H1 (cell line): ENCODE data around the gene SBNO2. TPM values are rescaled to one million over a fixed set of nuclear protein-coding genes. Genes with fewer than 3 reads are reported as not detected.

ENCODE experiments used
- CTCF ChIA-PET: fragments of 300-600 bp; sonication (Branson Sonifier 250); formaldehyde crosslinking; loops from one replicate; lab custom pipeline; 2021; ENCODE audit not compliant: partially characterized antibody; lab: Charles Lee
- POLR2A ChIA-PET: fragments of 300-600 bp; sonication (Branson Sonifier 250); formaldehyde crosslinking; loops from one replicate; lab custom pipeline; 2021; ENCODE audit warnings: inconsistent platforms; ENCODE audit not compliant: partially characterized antibody; lab: Charles Lee
- DNase-seq, 2 experiments: peaks; one replicate each; pipeline versions ENCODE4 v3.0.0 to v3.0.0-alpha.2; 2010 to 2022; ENCODE audit warnings: low spot score in 2 of 2, low read depth in 1 of 2, mixed read lengths in 1 of 2
- FAIRE-seq: peaks from 2 replicates; lab custom pipeline; 2011; peaks lifted over from hg19 to GRCh38; lab: Jason Lieb, UNC
- H2AFZ ChIP-seq: 2 replicates; pipeline ENCODE4 v1.8.1; 2012; ENCODE audit warnings: low read length, inconsistent platforms
- H2AK5ac ChIP-seq: 2 replicates; pipeline ENCODE4 v1.6.1; 2013; ENCODE audit warnings: low read depth, low read length
- H2BK120ac ChIP-seq: replicated peaks from 2 replicates; pipeline ENCODE3; 2013; ENCODE audit warnings: low read depth, low read length, inconsistent platforms
- H2BK12ac ChIP-seq: 2 replicates; pipeline ENCODE4 v1.6.1; 2013; ENCODE audit warnings: low read depth, low read length
- H2BK15ac ChIP-seq: 2 replicates; pipeline ENCODE4 v1.6.1; 2013; ENCODE audit warnings: low read length
- H2BK20ac ChIP-seq: 2 replicates; pipeline ENCODE4 v1.6.1; 2013; ENCODE audit warnings: low read length
- H2BK5ac ChIP-seq: 2 replicates; pipeline ENCODE4 v1.6.1; 2013; ENCODE audit warnings: low read depth, low read length
- H3K14ac ChIP-seq: 2 replicates; pipeline ENCODE4 v1.6.1; 2013; ENCODE audit warnings: inconsistent platforms; ENCODE audit not compliant: insufficient read length
- H3K18ac ChIP-seq: 2 replicates; pipeline ENCODE4 v1.6.1; 2013; ENCODE audit warnings: low read length; ENCODE audit errors: extremely low read depth
- H3K23ac ChIP-seq: 2 replicates; pipeline ENCODE4 v1.6.1; 2013; ENCODE audit warnings: inconsistent platforms; ENCODE audit not compliant: insufficient read length
- H3K23me2 ChIP-seq: 2 replicates; pipeline ENCODE4 v1.6.1; 2013; ENCODE audit warnings: low read depth, low read length
- H3K27ac ChIP-seq: 2 replicates; pipeline ENCODE4 v1.6.1; 2011; ENCODE audit warnings: low read depth, low read length, inconsistent platforms
- H3K27me3 ChIP-seq, 4 experiments: replicated peaks in 1 of 4; 1 replicate in 1 of 4; 2 replicates in 3 of 4; pipeline versions ENCODE4 v1.6.1 to v1.8.1; 2011 to 2013; ENCODE audit warnings: low read length in 3 of 4, mild to moderate bottlenecking in 3 of 4, inconsistent platforms in 2 of 4, mixed read lengths in 2 of 4, moderate library complexity in 1 of 4; ENCODE audit not compliant: control insufficient read depth in 3 of 4, insufficient read depth in 3 of 4; ENCODE audit errors: extremely low read depth in 1 of 4
- H3K36me3 ChIP-seq, 4 experiments: 2 replicates each; pipeline versions ENCODE4 v1.6.1 to v1.8.1; 2011 to 2013; ENCODE audit warnings: mild to moderate bottlenecking in 4 of 4, low read length in 3 of 4, moderate library complexity in 2 of 4, control low read depth in 1 of 4, inconsistent platforms in 1 of 4; ENCODE audit not compliant: insufficient read depth in 4 of 4, control insufficient read depth in 2 of 4
- H3K4ac ChIP-seq: replicated peaks from 2 replicates; pipeline ENCODE3; 2013; ENCODE audit warnings: low read length, low read depth, mixed read lengths, inconsistent platforms; ENCODE audit not compliant: insufficient read length
- H3K4me1 ChIP-seq, 4 experiments: replicated peaks in 1 of 4; 1 replicate in 1 of 4; 2 replicates in 3 of 4; pipeline versions ENCODE4 v1.6.1 to v1.8.1; 2011 to 2013; ENCODE audit warnings: low read length in 3 of 4, inconsistent platforms in 2 of 4, mixed read lengths in 1 of 4; ENCODE audit not compliant: insufficient read depth in 4 of 4, control insufficient read depth in 3 of 4
- H3K4me2 ChIP-seq, 2 experiments: 2 replicates each; pipeline versions ENCODE4 v1.6.1 to v1.8.1; 2011 to 2013; ENCODE audit warnings: low read depth in 2 of 2, low read length in 2 of 2, control low read depth in 1 of 2, inconsistent platforms in 1 of 2, mild to moderate bottlenecking in 1 of 2; ENCODE audit not compliant: insufficient read depth in 1 of 2
- H3K4me3 ChIP-seq, 4 experiments: fragments of 200-600, 300-600 bp in 1 of 4; sonication (generic), shearing (Covaris generic), sonication (Bioruptor Twin) in 1 of 4; 2 replicates each; pipeline versions ENCODE4 v1.5.1 to v1.8.1; 2011 to 2016; ENCODE audit warnings: low read length in 4 of 4, low read depth in 3 of 4, control low read depth in 2 of 4, inconsistent platforms in 2 of 4, mild to moderate bottlenecking in 2 of 4, mixed read lengths in 1 of 4, moderate library complexity in 1 of 4; ENCODE audit not compliant: insufficient read depth in 2 of 4; ENCODE audit errors: extremely low read depth in 1 of 4
- H3K56ac ChIP-seq: replicated peaks from 2 replicates; pipeline ENCODE3; 2013; ENCODE audit warnings: low read depth, mild to moderate bottlenecking, mixed read lengths, low read length, inconsistent platforms; ENCODE audit not compliant: insufficient read length
- H3K79me1 ChIP-seq: 2 replicates; pipeline ENCODE4 v1.6.1; 2013; ENCODE audit warnings: low read depth, low read length, control low read depth
- H3K79me2 ChIP-seq, 2 experiments: 2 replicates each; pipeline versions ENCODE4 v1.6.1 to v1.8.1; 2012 to 2013; ENCODE audit warnings: low read length in 2 of 2, mild to moderate bottlenecking in 2 of 2, inconsistent platforms in 1 of 2; ENCODE audit not compliant: insufficient read depth in 2 of 2, control insufficient read depth in 1 of 2
- H3K9ac ChIP-seq, 4 experiments: replicated peaks in 1 of 4; 1 replicate in 1 of 4; 2 replicates in 3 of 4; pipeline versions ENCODE4 v1.6.1 to v1.8.1; 2011 to 2013; ENCODE audit warnings: low read depth in 3 of 4, low read length in 3 of 4, control low read depth in 2 of 4, mild to moderate bottlenecking in 2 of 4, moderate library complexity in 2 of 4, inconsistent platforms in 1 of 4; ENCODE audit errors: extremely low read depth in 1 of 4
- H3K9me3 ChIP-seq, 2 experiments: 2 replicates each; pipeline versions ENCODE4 v1.6.1 to v1.8.1; 2012 to 2013; ENCODE audit warnings: mild to moderate bottlenecking in 2 of 2, moderate library complexity in 2 of 2, control low read depth in 1 of 2, inconsistent platforms in 1 of 2, low read depth in 1 of 2, low read length in 1 of 2, mixed read lengths in 1 of 2; ENCODE audit not compliant: insufficient read depth in 2 of 2
- H4K20me1 ChIP-seq, 2 experiments: replicated peaks in 1 of 2; 2 replicates each; pipeline versions ENCODE3 to v1.8.1; 2011 to 2013; ENCODE audit warnings: inconsistent platforms in 2 of 2, low read length in 2 of 2, mild to moderate bottlenecking in 1 of 2; ENCODE audit not compliant: insufficient read depth in 2 of 2, control insufficient read depth in 1 of 2
- H4K5ac ChIP-seq: 2 replicates; pipeline ENCODE4 v1.6.1; 2013; ENCODE audit warnings: low read length, low read depth, mixed read lengths, inconsistent platforms; ENCODE audit not compliant: insufficient read length
- H4K8ac ChIP-seq: 2 replicates; pipeline ENCODE4 v1.8.0; 2013; ENCODE audit warnings: mild to moderate bottlenecking, moderate library complexity, low read length, inconsistent platforms; ENCODE audit not compliant: insufficient read depth; ENCODE audit errors: extremely low read depth
- H4K91ac ChIP-seq: replicated peaks from 2 replicates; pipeline ENCODE3; 2013; ENCODE audit warnings: low read length, mixed read lengths, inconsistent platforms; ENCODE audit not compliant: insufficient read length
- BCL11A ChIP-seq, 2 experiments: IDR thresholded peaks; one replicate each; pipeline ENCODE4 v1.6.1; 2011; ENCODE audit warnings: low read depth in 2 of 2, low read length in 2 of 2, mild to moderate bottlenecking in 2 of 2
- CBX8 ChIP-seq: fragments of 300-800, 300-1000 bp; sonication (generic); IDR thresholded peaks from 2 replicates; pipeline ENCODE4 v1.7.1; 2016; ENCODE audit warnings: low read depth, low read length, borderline replicate concordance
- CHD2 ChIP-seq: IDR thresholded peaks from 2 replicates; pipeline ENCODE4 v1.6.1; 2012; ENCODE audit warnings: low read length, improper control_type of control experiment
- FOSL1 ChIP-seq: IDR thresholded peaks from 2 replicates; pipeline ENCODE4 v1.6.1; 2011; ENCODE audit warnings: mild to moderate bottlenecking, low read depth, low read length, moderate library complexity; ENCODE audit not compliant: insufficient read depth
- GABPA ChIP-seq: IDR thresholded peaks from 2 replicates; pipeline ENCODE4 v1.6.1; 2011; ENCODE audit warnings: mild to moderate bottlenecking, low read length, moderate library complexity, borderline replicate concordance; ENCODE audit not compliant: insufficient read depth
- KDM5A ChIP-seq: fragments of 200-600 bp; IDR thresholded peaks from 2 replicates; pipeline ENCODE4 v1.7.1; 2012; ENCODE audit warnings: mild to moderate bottlenecking, low read length, inconsistent platforms, mixed read lengths
- PHF8 ChIP-seq: fragments of 200-600 bp; sonication (generic); conservative IDR thresholded peaks from 2 replicates; pipeline ENCODE4 v1.7.1; 2012; ENCODE audit warnings: low read depth, mild to moderate bottlenecking, inconsistent platforms, low read length, moderate library complexity
- RAD21 ChIP-seq, 2 experiments: IDR thresholded peaks in 1 of 2; conservative IDR thresholded peaks in 1 of 2; 2 replicates each; pipeline ENCODE4 v1.6.1; 2011; ENCODE audit warnings: low read depth in 2 of 2, low read length in 2 of 2, improper control_type of control experiment in 1 of 2, inconsistent platforms in 1 of 2, mild to moderate bottlenecking in 1 of 2, moderate library complexity in 1 of 2
- SP1 ChIP-seq: IDR thresholded peaks from 2 replicates; pipeline ENCODE4 v1.6.1; 2011; ENCODE audit warnings: low read depth, low read length
- SRF ChIP-seq: IDR thresholded peaks from 2 replicates; pipeline ENCODE4 v1.6.1; 2011; ENCODE audit warnings: mild to moderate bottlenecking, low read depth, low read length, moderate library complexity
- TCF12 ChIP-seq: IDR thresholded peaks from 2 replicates; pipeline ENCODE4 v1.6.1; 2011; ENCODE audit warnings: low read depth, mild to moderate bottlenecking, low read length
- TEAD4 ChIP-seq: IDR thresholded peaks from 2 replicates; pipeline ENCODE4 v1.6.1; 2012; ENCODE audit warnings: low read depth, low read length, inconsistent platforms, mixed read lengths
- WGBS, 2 experiments: shearing (Covaris generic) in 1 of 2; methylation state at CpG; one replicate each; pipeline versions ENCODE4 v1.1.6 to v1.1.7; 2013 to 2015; ENCODE audit warnings: low lambda C conversion rate in 2 of 2, mixed read lengths in 2 of 2, inconsistent platforms in 1 of 2, low coverage in 1 of 2, missing lambda C conversion rate in 1 of 2; ENCODE audit not compliant: insufficient replicate concordance in 2 of 2, insufficient coverage in 1 of 2, insufficient read length in 1 of 2; ENCODE audit errors: extremely low coverage in 1 of 2, missing lambda C conversion rate in 1 of 2; 5-methylcytosine and 5-hydroxymethylcytosine counted together
- polyA plus RNA-seq, 7 experiments: library from polyadenylated mRNA; depleted of rRNA in 3 of 7; stranded (reverse) in 5 of 7; unstranded in 2 of 7; fragments of >200 nt in 5 of 7; fragments of 200-250 nt in 2 of 7; gene quantifications; 1 replicate in 5 of 7; 2 replicates in 1 of 7; 4 replicates in 1 of 7; pipeline versions ENCODE4 v1.2.1 to v1.2.3, GENCODE V29; 2011 to 2013; ENCODE audit warnings: missing spikeins in 2 of 7, mixed read lengths in 2 of 7
- total RNA-seq: library from RNA; stranded (reverse); fragmentation: NEBNext Ultra II Directional; extraction: Animal tissue kit (Norgen Biotek cat#: 25700); gene quantifications from 2 replicates; pipeline ENCODE4 v1.2.1, GENCODE V29; 2021
- TF ChIP-seq, protein P1 (sequence below): IDR thresholded peaks from 2 replicates; pipeline ENCODE4 v1.6.1; 2012; ENCODE audit warnings: inconsistent platforms

The SBNO2 gene
- total and polyA plus RNA-seq, 2 of the 8 experiments (the other 6 are each of a cell fraction or from before 2014, with no cell fraction given): 12.2 to 31.4 TPM

DNA sequence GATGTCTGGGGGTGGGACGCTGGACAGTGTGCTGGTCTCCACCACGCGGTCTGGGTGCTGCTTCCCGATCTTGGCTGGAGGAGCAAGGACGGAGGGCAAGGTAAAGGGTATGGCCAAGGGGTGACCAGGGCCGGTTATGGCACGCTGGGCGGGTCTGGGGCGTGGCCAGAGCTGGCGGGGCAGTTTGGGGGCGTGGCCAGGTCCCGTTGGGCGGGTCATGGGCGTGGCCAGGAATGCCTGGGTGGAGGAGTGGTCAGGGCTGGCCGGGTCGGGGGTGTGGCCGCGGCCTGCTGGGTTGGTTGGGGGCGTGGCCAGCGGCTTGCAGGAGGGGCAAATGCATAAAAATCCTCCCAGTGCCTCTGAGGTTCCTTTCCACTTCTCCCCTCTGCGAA is 51.1 kb downstream of the SBNO2 start:
- H3K27me3 ChIP-seq: no peaks in the 10 kb centered on the region
- DNase-seq: peak in 1 of 2 experiments; percentile 100
- 52% methylated on average over 21 of the region's 21 CpGs; no CpG with 5 or more reads in 1 of the 2 experiments for WGBS, 2 experiments
- no peak for TF ChIP-seq BCL11A (IDR thresholded peaks at IDR 0.05; ENCODE audit: low read depth in 2 of 2, low read length in 2 of 2)
- peak; percentile 99 for TF ChIP-seq SP1
- TF ChIP-seq TEAD4: peak; percentile 43; the same call in 1 of the 2 replicates
- no peak for TF ChIP-seq PHF8
- no peak for TF ChIP-seq SRF
- TF ChIP-seq RAD21 (IDR thresholded peaks at IDR 0.05 in 1 of 2, conservative IDR thresholded peaks at IDR 0.05 in 1 of 2; ENCODE audit: low read depth in 2 of 2, low read length in 2 of 2): no peak
- no peak for TF ChIP-seq FOSL1
- TF ChIP-seq, protein P1, sequence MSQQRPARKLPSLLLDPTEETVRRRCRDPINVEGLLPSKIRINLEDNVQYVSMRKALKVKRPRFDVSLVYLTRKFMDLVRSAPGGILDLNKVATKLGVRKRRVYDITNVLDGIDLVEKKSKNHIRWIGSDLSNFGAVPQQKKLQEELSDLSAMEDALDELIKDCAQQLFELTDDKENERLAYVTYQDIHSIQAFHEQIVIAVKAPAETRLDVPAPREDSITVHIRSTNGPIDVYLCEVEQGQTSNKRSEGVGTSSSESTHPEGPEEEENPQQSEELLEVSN: no peak
- TF ChIP-seq CHD2: peak; percentile 41; the same call in 1 of the 2 replicates
- no peak for TF ChIP-seq TCF12
- no peak for TF ChIP-seq GABPA
- TF ChIP-seq KDM5A: no peak
- no peak for TF ChIP-seq CBX8

More for the DNA sequence above, 51.1 kb downstream of the SBNO2 start:
- Histone ChIP-seq H3K79me2 (no peaks in the 10 kb centered on the region), H3K4me3 (no peak overlapping the region), H4K91ac (no peak overlapping the region), H2AK5ac (no peak overlapping the region), H2BK20ac (no peak overlapping the region), H3K23ac (no peak overlapping the region), H4K5ac (no peak overlapping the region), H4K8ac (no peak overlapping the region), H2BK15ac (no peak overlapping the region), H3K79me1 (no peaks in the 10 kb centered on the region), H3K14ac (no peak overlapping the region), H3K36me3 (peaks cover 2 to 51% (median 7%) of the 10 kb centered on the region in 4 experiments; a peak in 4 of 8 replicates), H3K4ac (no peak overlapping the region), H2BK5ac (no peak overlapping the region), H3K27ac (no peak overlapping the region; the same call in 1 of the 2 replicates), H3K56ac (no peak overlapping the region), H3K4me1 (peaks cover 0 to 4% (median 2%) of the 10 kb centered on the region in 4 experiments; a peak in 3 of 7 replicates), H3K9me3 (no peaks in the 10 kb centered on the region), H3K18ac (peak overlapping the region; percentile 38; the same call in 1 of the 2 replicates), H3K4me2 (no peak overlapping the region), H4K20me1 (peaks cover 0 to 2% of the 10 kb centered on the region in 2 experiments), H2AFZ (no peak overlapping the region), H3K23me2 (no peaks in the 10 kb centered on the region), H2BK12ac (peak overlapping the region; percentile 60; the same call in 1 of the 2 replicates), H2BK120ac (no peak overlapping the region), H3K9ac (no peak overlapping the region)
- FAIRE-seq: no peak
- CTCF ChIA-PET: interaction anchor here (0.9 to 4.2 kb wide), 6 partner anchors 10 to 200 kb away, joined by 3 to 17 read pairs (median 6); no protein-coding TSS in a partner anchor
- POLR2A ChIA-PET: interaction anchor here (0.6 to 1.9 kb wide), 9 partner anchors 10 to 147 kb away, joined by 3 to 7 read pairs (median 4); partner anchors contain the start of gene GPX4
